Activated T-cell treated with anti-CD3 and anti-CD28 coated beads, Interleukin-2, amount 50 U/mL, for 4 hours (primary cell): ENCODE data around the gene CPED1. TPM values are rescaled to one million over a fixed set of nuclear protein-coding genes. Genes with fewer than 3 reads are reported as not detected.
"Not testable (repeated sequence)": the region's sequence is repeated elsewhere in the genome, so short reads cannot be mapped to it uniquely, and the experiment has no call there.

Source experiments
- ATAC-seq, 2 donors: fragments of 200-7000 bp; cut with Tn5 transposase; one replicate each; pipeline ENCODE4 v1.10.0; 2021
- DNase-seq: peaks from one replicate; pipeline ENCODE4 v3.0.0-alpha.2; 2020
- H3K27me3 Mint-ChIP-seq: one replicate; pipeline ENCODE4 v1.8.0; 2021; ENCODE audit warnings: low read depth, mixed read lengths
- H3K36me3 Mint-ChIP-seq: one replicate; pipeline ENCODE4 v1.8.0; 2022; ENCODE audit warnings: mixed read lengths; ENCODE audit not compliant: insufficient read depth
- H3K4me1 Mint-ChIP-seq: one replicate; pipeline ENCODE4 v1.8.0; 2021; ENCODE audit warnings: low read depth, mixed read lengths
- H3K4me3 Mint-ChIP-seq: one replicate; pipeline ENCODE4 v1.8.0; 2021; ENCODE audit warnings: mild to moderate bottlenecking, moderate library complexity, mixed read lengths
- H3K9me3 Mint-ChIP-seq: one replicate; pipeline ENCODE4 v1.8.0; 2021; ENCODE audit warnings: mixed read lengths
- total RNA-seq, 3 donors: library from RNA; stranded (reverse); gene quantifications; one replicate each; pipeline ENCODE4 v1.2.1, GENCODE V29; 2021

The CPED1 gene
- total RNA-seq, 3 donors from 2014 or later = 0.20 to 0.69 (median 0.38) TPM

- DNase-seq = no peak
- no peaks in the 10 kb centered on the region for H3K36me3 Mint-ChIP-seq
- ATAC-seq = no peak
- H3K4me1 Mint-ChIP-seq = peaks cover 22% of the 10 kb centered on the region
- peaks cover 4% of the 10 kb centered on the region for H3K27me3 Mint-ChIP-seq
- H3K9me3 Mint-ChIP-seq = no peaks in the 10 kb centered on the region
- H3K4me3 Mint-ChIP-seq = no peak overlapping the region
These were observed 8.5 kb downstream of the CPED1 start for GRCh38 chr7:120996988-120997345.

- H3K36me3 Mint-ChIP-seq = no peaks in the 10 kb centered on the region
- no peaks in the 10 kb centered on the region for H3K9me3 Mint-ChIP-seq
- peaks cover 22% of the 10 kb centered on the region for H3K4me1 Mint-ChIP-seq
- H3K27me3 Mint-ChIP-seq = no peaks in the 10 kb centered on the region
- DNase-seq = no peak
- no peak for ATAC-seq
- H3K4me3 Mint-ChIP-seq = no peak overlapping the region
These were observed 9.5 kb downstream of the CPED1 start for GRCh38 chr7:120997882-120998474.

GRCh38 chr7:120998520-120998919 is 10.0 kb downstream of the CPED1 start:
- no peak overlapping the region for H3K4me3 Mint-ChIP-seq
- H3K36me3 Mint-ChIP-seq = no peaks in the 10 kb centered on the region

GRCh38 chr7:120998996-120999565 is 10.6 kb downstream of the CPED1 start:
- no peak for DNase-seq

More at GRCh38 chr7:120998520-120998919, 10.0 kb downstream of the CPED1 start:
- DNase-seq = no peak
- Mint-ChIP-seq H3K27me3 (peaks cover 2% of the 10 kb centered on the region), H3K9me3 (no peaks in the 10 kb centered on the region), H3K4me1 (peaks cover 22% of the 10 kb centered on the region)
- no peak for ATAC-seq

GRCh38 chr7:121000081-121000983 is 11.8 kb downstream of the CPED1 start:
- no peak for ATAC-seq
- no peaks in the 10 kb centered on the region for H3K9me3 Mint-ChIP-seq

More at GRCh38 chr7:120998996-120999565, 10.6 kb downstream of the CPED1 start:
- no peak overlapping the region for H3K4me3 Mint-ChIP-seq
- H3K9me3 Mint-ChIP-seq = no peaks in the 10 kb centered on the region
- no peak for ATAC-seq
- no peaks in the 10 kb centered on the region for H3K36me3 Mint-ChIP-seq
- H3K4me1 Mint-ChIP-seq = peaks cover 22% of the 10 kb centered on the region
- peaks cover 5% of the 10 kb centered on the region for H3K27me3 Mint-ChIP-seq

GRCh38 chr7:121001234-121001906 is 12.9 kb downstream of the CPED1 start:
- no peak overlapping the region for H3K4me3 Mint-ChIP-seq
- ATAC-seq (no peak), DNase-seq (no peak)
- H3K4me1 Mint-ChIP-seq = peaks cover 13% of the 10 kb centered on the region
- no peaks in the 10 kb centered on the region for H3K9me3 Mint-ChIP-seq
- peaks cover 19% of the 10 kb centered on the region for H3K27me3 Mint-ChIP-seq
- no peaks in the 10 kb centered on the region for H3K36me3 Mint-ChIP-seq

More at GRCh38 chr7:121000081-121000983, 11.8 kb downstream of the CPED1 start:
- no peak overlapping the region for H3K4me3 Mint-ChIP-seq
- no peak for DNase-seq
- no peaks in the 10 kb centered on the region for H3K36me3 Mint-ChIP-seq
- H3K4me1 Mint-ChIP-seq = peaks cover 22% of the 10 kb centered on the region
- peaks cover 13% of the 10 kb centered on the region for H3K27me3 Mint-ChIP-seq

GRCh38 chr7:121002048-121002756 is 13.7 kb downstream of the CPED1 start:
- no peak overlapping the region for H3K4me3 Mint-ChIP-seq
- no peaks in the 10 kb centered on the region for H3K36me3 Mint-ChIP-seq
- peaks cover 6% of the 10 kb centered on the region for H3K4me1 Mint-ChIP-seq
- H3K9me3 Mint-ChIP-seq = no peaks in the 10 kb centered on the region
- no peak for ATAC-seq
- H3K27me3 Mint-ChIP-seq = peaks cover 24% of the 10 kb centered on the region
- DNase-seq = no peak

- DNase-seq = no peak
- Mint-ChIP-seq H3K9me3 (no peaks in the 10 kb centered on the region), H3K4me1 (peaks cover 6% of the 10 kb centered on the region), H3K36me3 (no peaks in the 10 kb centered on the region), H3K27me3 (peaks cover 28% of the 10 kb centered on the region), H3K4me3 (no peak overlapping the region)
- ATAC-seq = no peak
These were observed 14.3 kb downstream of the CPED1 start for GRCh38 chr7:121002757-121003200.

- H3K27me3 Mint-ChIP-seq = peaks cover 36% of the 10 kb centered on the region
- no peaks in the 10 kb centered on the region for H3K9me3 Mint-ChIP-seq
- DNase-seq (no peak), ATAC-seq (no peak)
- no peak overlapping the region for H3K4me3 Mint-ChIP-seq
- no peaks in the 10 kb centered on the region for H3K36me3 Mint-ChIP-seq
- peaks cover 6% of the 10 kb centered on the region for H3K4me1 Mint-ChIP-seq
These were observed 15.6 kb downstream of the CPED1 start for GRCh38 chr7:121003986-121004685.

- H3K4me3 Mint-ChIP-seq, H3K36me3 Mint-ChIP-seq, DNase-seq, H3K9me3 Mint-ChIP-seq, H3K4me1 Mint-ChIP-seq, ATAC-seq: not testable (repeated sequence)
- H3K27me3 Mint-ChIP-seq = peaks cover 36% of the 10 kb centered on the region
These were observed 16.5 kb downstream of the CPED1 start for GRCh38 chr7:121005058-121005457.

- no peak for ATAC-seq
- peaks cover 36% of the 10 kb centered on the region for H3K27me3 Mint-ChIP-seq
These were observed 17.6 kb downstream of the CPED1 start for GRCh38 chr7:121005996-121006584.

GRCh38 chr7:121006711-121007315 is 18.3 kb downstream of the CPED1 start:
- H3K4me1 Mint-ChIP-seq = no peaks in the 10 kb centered on the region
- H3K27me3 Mint-ChIP-seq = peaks cover 36% of the 10 kb centered on the region
- ATAC-seq = no peak
- no peak for DNase-seq
- no peaks in the 10 kb centered on the region for H3K9me3 Mint-ChIP-seq
- no peaks in the 10 kb centered on the region for H3K36me3 Mint-ChIP-seq
- no peak overlapping the region for H3K4me3 Mint-ChIP-seq

More at GRCh38 chr7:121005996-121006584, 17.6 kb downstream of the CPED1 start:
- H3K36me3 Mint-ChIP-seq = no peaks in the 10 kb centered on the region
- no peak overlapping the region for H3K4me3 Mint-ChIP-seq
- no peak for DNase-seq
- H3K9me3 Mint-ChIP-seq = no peaks in the 10 kb centered on the region
- H3K4me1 Mint-ChIP-seq = no peaks in the 10 kb centered on the region

- Mint-ChIP-seq H3K36me3 (no peaks in the 10 kb centered on the region), H3K4me1 (no peaks in the 10 kb centered on the region), H3K9me3 (no peaks in the 10 kb centered on the region), H3K4me3 (no peak overlapping the region), H3K27me3 (peaks cover 32% of the 10 kb centered on the region)
- ATAC-seq (no peak), DNase-seq (no peak)
These were observed 20.3 kb downstream of the CPED1 start for GRCh38 chr7:121008816-121009215.
